Brain microvascular endothelial cell (primary cell): ENCODE results near the gene RAB11FIP4.
A peak's percentile ranks its signal among the peaks of the same experiment; 100 is the strongest.
"Not testable (repeated sequence)": the region's sequence is repeated elsewhere in the genome, so short reads cannot be mapped to it uniquely, and the experiment has no call there.

Source experiments
- DNase-seq: peaks from one replicate; pipeline ENCODE4 v3.0.0-alpha.2; 2020
- H3K27ac ChIP-seq: fragments of 250-450 bp; sonication (Bioruptor Pico); 2 replicates; pipeline ENCODE4 v1.5.1; 2020; ENCODE audit warnings: mild to moderate bottlenecking, moderate library complexity
- H3K27me3 ChIP-seq: fragments of 250-450 bp; sonication (Bioruptor Pico); replicated peaks from 2 replicates; pipeline ENCODE4 v1.5.1; 2020; ENCODE audit warnings: mild to moderate bottlenecking
- H3K36me3 ChIP-seq: fragments of 250-450 bp; sonication (Bioruptor Pico); replicated peaks from 2 replicates; pipeline ENCODE4 v1.5.1; 2020; ENCODE audit warnings: mild to moderate bottlenecking
- H3K4me3 ChIP-seq: 2 replicates; pipeline ENCODE4 v1.5.1; 2011; ENCODE audit warnings: low read depth, mild to moderate bottlenecking, control low read depth, low read length, moderate library complexity
- in situ Hi-C: cut with HindIII; loops from 2 replicates; pipeline ENCODE4 v1.10.0; 2017; ENCODE audit warnings: low sequenced_read_pairs, low pct_ligation_motif_present
- TF ChIP-seq, protein P1 (sequence below): IDR thresholded peaks from 2 replicates; pipeline ENCODE4 v1.5.1; 2011; ENCODE audit warnings: low read depth, mild to moderate bottlenecking, moderate library complexity, low read length, control low read depth, inconsistent platforms; ENCODE audit errors: missing control alignments

Gene RAB11FIP4

DNA sequence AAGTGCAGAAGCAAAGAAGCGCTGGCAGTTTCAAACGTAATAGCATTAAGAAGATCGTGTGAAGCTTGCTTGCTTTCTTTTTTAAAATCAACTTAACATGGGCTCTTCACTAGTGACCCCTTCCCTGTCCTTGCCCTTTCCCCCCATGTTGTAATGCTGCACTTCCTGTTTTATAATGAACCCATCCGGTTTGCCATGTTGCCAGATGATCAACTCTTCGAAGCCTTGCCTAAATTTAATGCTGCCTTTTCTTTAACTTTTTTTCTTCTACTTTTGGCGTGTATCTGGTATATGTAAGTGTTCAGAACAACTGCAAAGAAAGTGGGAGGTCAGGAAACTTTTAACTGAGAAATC is 17.4 kb upstream of the RAB11FIP4 start:
- TF ChIP-seq, protein P1, sequence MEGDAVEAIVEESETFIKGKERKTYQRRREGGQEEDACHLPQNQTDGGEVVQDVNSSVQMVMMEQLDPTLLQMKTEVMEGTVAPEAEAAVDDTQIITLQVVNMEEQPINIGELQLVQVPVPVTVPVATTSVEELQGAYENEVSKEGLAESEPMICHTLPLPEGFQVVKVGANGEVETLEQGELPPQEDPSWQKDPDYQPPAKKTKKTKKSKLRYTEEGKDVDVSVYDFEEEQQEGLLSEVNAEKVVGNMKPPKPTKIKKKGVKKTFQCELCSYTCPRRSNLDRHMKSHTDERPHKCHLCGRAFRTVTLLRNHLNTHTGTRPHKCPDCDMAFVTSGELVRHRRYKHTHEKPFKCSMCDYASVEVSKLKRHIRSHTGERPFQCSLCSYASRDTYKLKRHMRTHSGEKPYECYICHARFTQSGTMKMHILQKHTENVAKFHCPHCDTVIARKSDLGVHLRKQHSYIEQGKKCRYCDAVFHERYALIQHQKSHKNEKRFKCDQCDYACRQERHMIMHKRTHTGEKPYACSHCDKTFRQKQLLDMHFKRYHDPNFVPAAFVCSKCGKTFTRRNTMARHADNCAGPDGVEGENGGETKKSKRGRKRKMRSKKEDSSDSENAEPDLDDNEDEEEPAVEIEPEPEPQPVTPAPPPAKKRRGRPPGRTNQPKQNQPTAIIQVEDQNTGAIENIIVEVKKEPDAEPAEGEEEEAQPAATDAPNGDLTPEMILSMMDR = no peak
- in situ Hi-C loops = no loop called here
- no peaks in the 10 kb centered on the region for H3K27me3 ChIP-seq
- H3K4me3 ChIP-seq = no peak overlapping the region
- DNase-seq = no peak
- peaks cover 12% of the 10 kb centered on the region for H3K36me3 ChIP-seq
- no peak overlapping the region for H3K27ac ChIP-seq

DNA sequence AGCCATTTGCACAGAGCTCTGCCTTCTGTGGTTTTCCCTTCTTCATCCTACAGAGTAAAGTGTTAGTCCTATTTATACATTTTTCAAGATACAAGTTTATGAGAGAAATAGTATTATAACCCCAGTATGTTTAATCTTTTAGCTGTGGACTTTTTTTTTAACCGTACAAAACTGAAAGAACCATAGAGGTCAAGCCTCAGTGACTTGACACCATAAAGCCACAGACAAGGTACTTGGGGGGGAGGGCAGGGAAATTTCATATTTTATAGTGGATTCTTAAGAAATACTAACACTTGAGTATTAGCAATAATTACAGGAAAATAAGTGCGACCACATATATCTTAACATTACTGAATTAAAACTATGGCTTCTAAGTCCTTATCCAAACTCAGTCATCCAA is 17.0 kb upstream of the RAB11FIP4 start:
- TF ChIP-seq, protein P1 = no peak
- H3K27me3 ChIP-seq = no peaks in the 10 kb centered on the region
- H3K27ac ChIP-seq = no peak overlapping the region
- H3K4me3 ChIP-seq = no peak overlapping the region
- H3K36me3 ChIP-seq = peaks cover 12% of the 10 kb centered on the region
- no peak for DNase-seq
- in situ Hi-C loops = no loop called here

DNA sequence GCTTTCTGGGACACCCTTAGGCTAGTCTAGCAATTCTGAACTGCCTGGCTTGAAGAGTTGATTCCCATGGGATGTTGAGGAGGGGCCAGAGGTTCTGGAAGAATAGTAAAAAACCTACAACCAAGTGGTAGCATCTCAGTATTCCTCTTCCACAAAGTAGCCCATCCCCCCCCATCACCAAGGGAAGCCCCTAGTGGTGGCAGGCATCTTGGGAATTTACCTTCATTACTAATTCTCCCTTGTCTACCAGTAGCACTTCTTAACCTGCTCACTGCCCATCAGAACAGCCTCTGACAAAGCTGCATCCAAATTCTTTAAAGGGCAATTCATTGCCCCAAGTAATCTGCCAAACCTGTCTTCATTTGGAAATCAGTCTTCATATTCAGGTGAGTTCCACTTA is 12.8 kb upstream of the RAB11FIP4 start:
- TF ChIP-seq, protein P1 = peak; percentile 49
- Histone ChIP-seq H3K27me3 (no peaks in the 10 kb centered on the region), H3K4me3 (no peak overlapping the region), H3K27ac (no peak overlapping the region), H3K36me3 (peaks cover 15% of the 10 kb centered on the region)
- in situ Hi-C loops = no loop called here
- DNase-seq = no peak

DNA sequence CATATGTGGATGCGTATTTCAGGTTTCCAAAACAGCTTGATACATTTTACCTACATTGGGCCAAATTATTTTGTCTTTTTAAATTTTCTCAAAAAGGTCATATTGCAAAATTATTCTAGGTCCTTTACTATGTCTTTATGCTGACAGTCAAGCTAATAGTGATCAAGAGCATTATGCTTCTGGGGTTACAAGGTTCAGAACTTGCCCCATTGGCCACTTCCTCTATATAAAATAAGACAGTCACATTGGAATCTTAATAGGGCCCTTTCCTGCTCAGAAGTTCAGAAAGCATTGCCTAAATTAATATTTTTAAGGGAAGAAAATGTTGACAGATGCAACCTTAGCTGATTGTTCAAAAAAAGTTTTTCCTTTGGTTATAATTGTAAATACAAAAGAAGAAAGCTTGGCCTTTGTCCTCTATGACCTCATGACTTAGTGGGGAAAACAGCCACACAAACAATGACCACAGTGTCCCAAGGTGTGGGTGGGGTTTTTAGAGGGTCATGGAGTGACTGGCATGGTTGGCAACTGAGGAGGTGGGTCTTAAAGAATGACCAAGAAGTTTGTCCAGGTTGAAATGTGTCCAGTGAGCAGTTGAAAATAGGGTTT is 11.8 kb upstream of the RAB11FIP4 start:
- TF ChIP-seq, protein P1 = no peak
- no peak overlapping the region for H3K27ac ChIP-seq
- in situ Hi-C loops = no loop called here
- no peaks in the 10 kb centered on the region for H3K27me3 ChIP-seq
- no peak for DNase-seq
- H3K4me3 ChIP-seq = no peak overlapping the region
- H3K36me3 ChIP-seq = peaks cover 8% of the 10 kb centered on the region

DNA sequence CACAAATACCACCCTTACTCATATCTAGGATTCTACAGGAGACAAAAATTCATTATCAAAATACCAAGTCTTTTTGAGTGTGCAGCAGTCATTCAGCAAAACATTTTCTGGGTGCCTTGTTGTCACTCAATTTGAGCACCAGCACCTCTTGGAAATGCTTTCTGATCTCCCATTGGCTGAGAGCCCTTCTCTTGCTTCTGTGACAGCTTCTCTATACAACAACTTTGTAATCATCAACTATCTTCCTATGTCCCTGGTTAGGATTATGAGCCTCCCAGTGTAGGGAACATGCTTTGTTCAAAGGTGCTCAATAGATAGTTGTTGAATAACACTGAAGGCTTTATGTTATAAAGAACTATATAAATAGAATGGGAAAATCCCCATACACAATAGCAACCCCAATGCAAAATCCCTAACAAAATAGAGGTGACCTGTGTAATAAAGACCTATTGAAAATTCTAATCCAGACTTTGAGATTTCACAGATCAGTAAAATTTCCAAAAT is 10.3 kb upstream of the RAB11FIP4 start:
- in situ Hi-C loops = no loop called here
- DNase-seq = no peak

DNA sequence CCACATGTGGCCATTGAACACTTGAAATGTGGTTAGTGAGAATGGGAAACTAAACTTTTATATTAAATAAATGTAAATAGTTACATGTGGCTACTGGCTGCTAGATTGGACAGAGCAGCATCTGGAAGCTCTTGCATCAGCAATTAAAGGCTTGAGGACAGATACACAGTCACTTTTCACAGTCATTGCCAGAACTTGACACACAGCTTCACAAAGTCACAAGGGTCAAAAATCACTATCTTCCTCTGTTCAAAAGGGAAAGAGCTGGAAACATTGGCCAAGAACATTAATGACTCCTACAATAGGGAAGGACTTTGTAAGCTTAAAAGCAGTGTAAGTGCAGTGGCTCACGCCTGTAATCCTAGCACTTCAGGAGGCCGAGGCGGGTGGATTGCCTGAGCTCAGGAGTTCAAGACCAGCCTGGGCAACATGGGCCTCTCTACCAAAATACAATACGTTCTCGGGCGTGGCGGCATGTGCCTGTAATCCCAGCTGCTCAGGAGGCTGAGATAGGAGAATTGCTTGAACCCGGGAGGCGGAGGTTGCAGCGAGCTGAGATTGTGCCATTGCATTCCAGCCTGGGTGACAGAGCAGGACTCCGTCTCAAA is 8.7 kb upstream of the RAB11FIP4 start:
- H3K4me3 ChIP-seq, DNase-seq, in situ Hi-C loops, H3K27ac ChIP-seq, H3K36me3 ChIP-seq, H3K27me3 ChIP-seq: not testable (repeated sequence)

More for the DNA sequence above, 10.3 kb upstream of the RAB11FIP4 start:
- Histone ChIP-seq H3K4me3 (no peak overlapping the region), H3K36me3 (peaks cover 8% of the 10 kb centered on the region), H3K27me3 (no peaks in the 10 kb centered on the region), H3K27ac (no peak overlapping the region)
- TF ChIP-seq, protein P1 = no peak

DNA sequence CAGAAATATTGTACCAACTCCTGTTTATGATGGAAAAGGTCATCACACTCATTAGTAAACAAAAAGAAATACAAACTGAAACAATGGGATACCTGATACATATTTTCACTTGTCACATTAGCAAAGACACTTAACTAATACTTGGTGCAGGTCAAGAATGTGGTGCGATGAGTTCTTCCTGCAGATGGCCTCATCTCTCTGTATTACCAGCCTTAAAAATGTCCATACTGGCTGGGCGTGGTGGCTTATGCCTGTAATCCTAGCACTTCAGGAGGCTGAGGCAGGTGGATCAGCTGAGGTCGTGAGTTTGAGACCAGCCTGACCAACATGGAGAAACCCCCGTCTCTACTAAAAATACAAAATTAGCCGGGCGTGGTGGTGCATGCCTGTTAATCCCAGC is 8.0 kb upstream of the RAB11FIP4 start:
- in situ Hi-C loops, DNase-seq, H3K4me3 ChIP-seq, H3K27ac ChIP-seq, H3K27me3 ChIP-seq, H3K36me3 ChIP-seq: not testable (repeated sequence)
